Mucosa of rectum (tissue), 2 donors: ENCODE data around the gene ANKFN1.

ENCODE experiments used
- H3K27ac ChIP-seq, 2 donors: one replicate each; pipeline ENCODE4 v1.7.0; 2013; ENCODE audit warnings: inconsistent platforms in 2 of 2, low read depth in 2 of 2, low read length in 2 of 2
- H3K27me3 ChIP-seq, 2 donors: one replicate each; pipeline ENCODE4 v1.7.0; 2013; ENCODE audit warnings: low read length in 2 of 2; ENCODE audit not compliant: control insufficient read depth in 2 of 2, insufficient read depth in 2 of 2
- H3K36me3 ChIP-seq, 2 donors: one replicate each; pipeline ENCODE4 v1.7.0; 2013; ENCODE audit warnings: low read length in 2 of 2; ENCODE audit not compliant: control insufficient read depth in 2 of 2, insufficient read depth in 2 of 2
- H3K4me1 ChIP-seq, 2 donors: one replicate each; pipeline ENCODE4 v1.7.0; 2013; ENCODE audit warnings: low read length in 2 of 2, mild to moderate bottlenecking in 1 of 2; ENCODE audit not compliant: control insufficient read depth in 2 of 2, insufficient read depth in 2 of 2
- H3K4me3 ChIP-seq, 2 donors: one replicate each; pipeline ENCODE4 v1.7.0; 2013; ENCODE audit warnings: low read length in 2 of 2
- H3K9ac ChIP-seq, 2 donors: one replicate each; pipeline ENCODE4 v1.7.0; 2013; ENCODE audit warnings: low read length in 2 of 2, low read depth in 1 of 2, mild to moderate bottlenecking in 1 of 2
- H3K9me3 ChIP-seq, 2 donors: one replicate each; pipeline ENCODE4 v1.7.0; 2013; ENCODE audit warnings: low read length in 2 of 2; ENCODE audit not compliant: control insufficient read depth in 2 of 2
- donor health status: healthy.
- donor health status: Normal muscosa, but diverticular disease.

ANKFN1 gene

GRCh38 chr17:56540836-56541235, 387.6 kb downstream of the ANKFN1 start:
- no peaks in the 10 kb centered on the region for H3K9me3 ChIP-seq
- H3K9ac ChIP-seq: no peak overlapping the region
- no peaks in the 10 kb centered on the region for H3K36me3 ChIP-seq
- H3K4me1 ChIP-seq: no peaks in the 10 kb centered on the region
- no peak overlapping the region for H3K27ac ChIP-seq
- H3K27me3 ChIP-seq: no peaks in the 10 kb centered on the region
- no peak overlapping the region for H3K4me3 ChIP-seq

GRCh38 chr17:56543280-56543679, 390.0 kb downstream of the ANKFN1 start:
- H3K36me3 ChIP-seq: no peaks in the 10 kb centered on the region
- H3K4me3 ChIP-seq: no peak overlapping the region
- peaks cover 0 to 4% of the 10 kb centered on the region in 2 donors for H3K27me3 ChIP-seq
- no peak overlapping the region for H3K9ac ChIP-seq
- no peak overlapping the region for H3K27ac ChIP-seq
- H3K4me1 ChIP-seq: no peaks in the 10 kb centered on the region
- no peaks in the 10 kb centered on the region for H3K9me3 ChIP-seq

DNA sequence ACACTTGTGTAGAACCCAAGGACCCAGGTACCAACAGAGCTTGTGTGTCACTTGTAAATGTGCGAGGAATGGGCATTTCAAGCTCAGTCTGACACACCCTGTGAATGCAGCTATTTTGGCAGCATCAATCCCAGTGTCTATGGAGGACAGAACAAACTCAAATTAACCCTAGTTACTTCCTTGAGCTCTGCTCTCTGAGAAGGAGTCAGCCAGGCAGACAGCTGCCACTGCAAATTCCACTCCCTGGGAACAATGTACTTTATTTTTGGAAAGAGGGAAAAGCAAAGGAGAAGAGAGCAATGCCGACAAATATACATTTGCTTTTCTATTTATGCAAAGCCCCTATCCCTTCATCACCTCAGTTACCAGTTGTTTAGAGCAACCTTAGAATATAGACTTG, 391.8 kb downstream of the ANKFN1 start:
- Histone ChIP-seq H3K27ac (no peak overlapping the region), H3K36me3 (no peaks in the 10 kb centered on the region), H3K4me1 (no peaks in the 10 kb centered on the region), H3K27me3 (peaks cover 0 to 4% of the 10 kb centered on the region in 2 donors), H3K9ac (no peak overlapping the region), H3K9me3 (no peaks in the 10 kb centered on the region), H3K4me3 (no peak overlapping the region)

DNA sequence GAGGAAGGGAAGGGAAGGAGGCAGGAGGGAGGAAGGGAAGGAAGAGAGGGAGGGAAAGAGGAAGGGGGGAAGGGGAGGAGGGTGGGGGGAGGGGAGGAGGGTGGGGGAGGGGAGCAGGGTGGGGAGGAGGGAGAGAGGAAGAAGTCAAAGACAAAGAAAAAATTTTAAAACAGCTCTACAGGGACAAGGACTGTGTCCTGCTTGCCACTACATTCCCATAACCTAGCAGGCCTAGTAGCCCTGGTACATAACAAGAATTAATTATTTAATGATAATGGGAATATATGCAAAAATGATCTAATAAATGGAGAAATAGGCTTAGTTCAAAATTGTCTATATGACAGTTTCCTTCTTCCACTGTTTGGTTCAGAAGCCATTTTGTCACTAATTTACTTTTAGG, 392.7 kb downstream of the ANKFN1 start:
- Histone ChIP-seq H3K9ac (no peak overlapping the region), H3K27me3 (peaks cover 0 to 4% of the 10 kb centered on the region in 2 donors), H3K36me3 (no peaks in the 10 kb centered on the region), H3K4me1 (no peaks in the 10 kb centered on the region), H3K9me3 (no peaks in the 10 kb centered on the region), H3K27ac (no peak overlapping the region), H3K4me3 (no peak overlapping the region)

DNA sequence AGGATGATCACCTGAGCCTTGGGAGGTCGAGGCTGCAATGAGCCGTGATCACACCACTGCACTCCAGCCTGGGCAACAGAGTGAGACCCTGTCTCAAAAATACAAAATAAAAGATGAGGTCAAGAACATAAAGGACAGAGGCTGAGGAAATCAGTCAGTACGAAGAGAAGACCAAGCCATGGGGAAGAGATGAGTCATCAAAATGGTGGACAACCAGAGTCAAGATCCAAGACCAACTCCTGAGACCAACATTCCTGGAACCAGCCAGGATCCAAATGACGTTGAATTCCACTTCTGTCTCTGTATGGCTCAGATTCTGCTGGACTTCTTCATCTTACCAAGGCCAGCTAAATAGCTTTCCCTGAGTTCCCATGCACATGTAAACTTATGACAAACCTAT, 395.4 kb downstream of the ANKFN1 start:
- Histone ChIP-seq H3K36me3 (no peaks in the 10 kb centered on the region), H3K9me3 (peaks cover 0 to 2% of the 10 kb centered on the region in 2 donors), H3K27me3 (peaks cover 0 to 4% of the 10 kb centered on the region in 2 donors), H3K4me1 (no peaks in the 10 kb centered on the region), H3K4me3 (no peak overlapping the region), H3K9ac (no peak overlapping the region), H3K27ac (no peak overlapping the region)

DNA sequence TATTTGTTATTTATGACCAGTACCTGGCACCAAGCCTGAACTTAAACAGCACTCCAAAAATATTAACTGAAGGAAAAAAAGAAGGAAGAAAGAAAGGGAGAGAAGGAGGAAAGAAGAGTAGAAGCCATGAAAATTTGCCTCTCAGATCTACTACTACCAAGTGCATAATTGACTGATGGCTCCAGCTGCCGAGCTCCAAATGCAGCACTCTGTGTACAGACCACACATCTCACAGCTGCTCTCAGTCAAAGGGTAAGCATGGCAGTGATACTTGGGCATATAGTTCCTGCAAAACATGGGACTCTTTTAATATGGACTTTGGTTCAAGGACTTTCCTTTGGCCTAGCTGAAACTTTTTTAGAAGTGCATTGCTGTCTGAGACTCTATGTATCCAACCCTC, 396.2 kb downstream of the ANKFN1 start:
- no peaks in the 10 kb centered on the region for H3K36me3 ChIP-seq
- no peak overlapping the region for H3K9ac ChIP-seq
- H3K27ac ChIP-seq: no peak overlapping the region
- H3K9me3 ChIP-seq: peaks cover 0 to 2% of the 10 kb centered on the region in 2 donors
- H3K27me3 ChIP-seq: peaks cover 0 to 4% of the 10 kb centered on the region in 2 donors
- H3K4me1 ChIP-seq: no peaks in the 10 kb centered on the region
- no peak overlapping the region for H3K4me3 ChIP-seq

GRCh38 chr17:56557682-56558081, 404.4 kb downstream of the ANKFN1 start:
- Histone ChIP-seq H3K36me3 (no peaks in the 10 kb centered on the region), H3K9me3 (no peaks in the 10 kb centered on the region), H3K27ac (no peak overlapping the region), H3K4me1 (no peaks in the 10 kb centered on the region), H3K4me3 (no peak overlapping the region), H3K27me3 (no peaks in the 10 kb centered on the region), H3K9ac (no peak overlapping the region)

DNA sequence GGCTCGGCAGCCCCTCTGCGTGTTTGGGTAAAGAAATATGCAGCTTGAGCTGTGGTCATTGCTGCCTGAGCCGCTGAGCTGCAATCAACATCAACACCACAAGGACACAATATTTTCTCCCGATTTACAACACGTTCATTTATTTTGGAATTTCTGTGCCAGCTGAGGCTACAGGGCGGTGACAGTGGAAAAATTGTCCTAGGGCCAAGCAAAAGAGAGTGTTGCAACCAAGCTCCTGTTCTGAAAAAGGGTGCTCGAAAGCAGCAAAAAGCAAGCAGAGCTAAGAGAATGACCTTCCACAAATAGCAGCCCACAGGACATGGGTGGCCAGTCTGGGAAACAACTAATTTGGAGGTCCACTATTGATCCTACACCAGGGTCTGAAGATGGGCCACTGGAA, 404.8 kb downstream of the ANKFN1 start:
- Histone ChIP-seq H3K27ac (no peak overlapping the region), H3K36me3 (no peaks in the 10 kb centered on the region), H3K9ac (no peak overlapping the region), H3K9me3 (no peaks in the 10 kb centered on the region), H3K27me3 (no peaks in the 10 kb centered on the region), H3K4me3 (no peak overlapping the region), H3K4me1 (no peaks in the 10 kb centered on the region)
